B cell (primary cell): ENCODE results near the gene DPYD.

Experiments used
- EZH2 ChIP-seq: IDR thresholded peaks from 2 replicates; pipeline ENCODE4 v1.6.1; 2012; ENCODE audit warnings: borderline replicate concordance, low read depth, mild to moderate bottlenecking, moderate library complexity, low read length; ENCODE audit not compliant: insufficient read depth, poor library complexity, severe bottlenecking
- TF ChIP-seq, protein P1 (sequence below): fragments of 200-600 bp; IDR thresholded peaks from one replicate; pipeline ENCODE4 v1.8.0; 2022; ENCODE audit warnings: antibody characterized with exemption, mild to moderate bottlenecking

DNA sequence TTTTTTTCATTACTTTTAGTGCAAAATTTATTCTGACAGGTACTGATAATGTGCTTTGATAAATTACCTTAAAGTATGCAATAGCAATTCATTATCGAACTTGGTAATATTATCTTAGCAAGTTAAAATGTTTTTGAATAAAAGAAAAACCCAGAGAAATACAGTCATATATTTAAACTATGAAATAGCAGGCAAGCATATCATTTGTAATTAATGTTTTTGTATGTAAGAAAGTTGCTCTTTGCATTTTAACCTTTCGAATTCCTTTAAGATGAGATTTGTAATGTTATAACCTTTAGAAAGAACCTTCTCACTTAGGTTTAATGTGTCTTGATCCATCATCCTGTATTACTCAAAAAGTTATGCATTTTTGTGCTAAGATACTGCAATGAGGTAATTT is 613.7 kb downstream of the DPYD start:
- TF ChIP-seq, protein P1, sequence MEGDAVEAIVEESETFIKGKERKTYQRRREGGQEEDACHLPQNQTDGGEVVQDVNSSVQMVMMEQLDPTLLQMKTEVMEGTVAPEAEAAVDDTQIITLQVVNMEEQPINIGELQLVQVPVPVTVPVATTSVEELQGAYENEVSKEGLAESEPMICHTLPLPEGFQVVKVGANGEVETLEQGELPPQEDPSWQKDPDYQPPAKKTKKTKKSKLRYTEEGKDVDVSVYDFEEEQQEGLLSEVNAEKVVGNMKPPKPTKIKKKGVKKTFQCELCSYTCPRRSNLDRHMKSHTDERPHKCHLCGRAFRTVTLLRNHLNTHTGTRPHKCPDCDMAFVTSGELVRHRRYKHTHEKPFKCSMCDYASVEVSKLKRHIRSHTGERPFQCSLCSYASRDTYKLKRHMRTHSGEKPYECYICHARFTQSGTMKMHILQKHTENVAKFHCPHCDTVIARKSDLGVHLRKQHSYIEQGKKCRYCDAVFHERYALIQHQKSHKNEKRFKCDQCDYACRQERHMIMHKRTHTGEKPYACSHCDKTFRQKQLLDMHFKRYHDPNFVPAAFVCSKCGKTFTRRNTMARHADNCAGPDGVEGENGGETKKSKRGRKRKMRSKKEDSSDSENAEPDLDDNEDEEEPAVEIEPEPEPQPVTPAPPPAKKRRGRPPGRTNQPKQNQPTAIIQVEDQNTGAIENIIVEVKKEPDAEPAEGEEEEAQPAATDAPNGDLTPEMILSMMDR = no peak
- TF ChIP-seq EZH2 = no peak
